ENCODE data around the gene PRKG1. TPM values are rescaled to one million over a fixed set of nuclear protein-coding genes. Genes with fewer than 3 reads are reported as not detected.

PRKG1 gene
- polyA plus RNA-seq, 2 donors: 0.84 to 0.87 TPM

DNA sequence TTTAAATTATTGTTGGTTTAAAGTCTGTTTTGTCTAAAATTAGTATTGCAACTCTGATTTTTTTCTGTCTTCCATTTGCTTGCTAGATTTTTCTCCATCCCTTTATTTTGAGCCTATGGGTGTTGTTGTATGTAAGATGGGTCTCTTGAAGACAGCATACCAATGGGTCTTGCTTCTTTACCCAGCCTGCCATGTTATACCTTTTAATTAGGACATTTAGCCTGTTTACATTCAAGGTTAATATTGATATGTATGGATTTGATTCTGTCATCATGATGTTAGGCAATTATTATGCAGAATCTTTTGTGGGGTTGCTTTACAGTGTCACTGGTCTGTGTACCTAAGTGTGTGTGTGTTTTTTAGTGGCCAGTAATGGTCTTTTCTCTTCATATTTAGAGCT, 906.5 kb downstream of the PRKG1 start:
- no peak overlapping the region for H3K27ac ChIP-seq (ENCODE audit: low read depth in 2 of 2, low read length in 1 of 2)

DNA sequence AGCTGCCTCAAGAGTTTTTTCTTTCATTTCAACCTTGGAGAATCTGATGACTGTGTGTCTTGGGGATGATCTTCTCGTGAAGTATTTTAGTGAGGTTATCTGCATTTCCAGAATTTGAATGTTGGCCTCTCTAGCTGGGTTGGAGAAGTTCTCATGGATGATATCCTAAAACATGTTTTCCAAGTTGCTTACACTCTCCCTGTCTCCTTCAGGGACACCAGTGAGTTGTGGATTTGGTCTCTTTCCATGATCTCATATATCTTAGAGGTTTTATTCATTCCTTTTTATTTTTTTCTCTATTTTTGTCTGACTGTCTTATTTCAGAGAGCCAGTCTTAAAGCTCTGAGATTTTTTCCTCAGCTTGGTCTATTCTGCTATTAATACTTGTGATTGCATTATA, 907.4 kb downstream of the PRKG1 start:
- Histone ChIP-seq H3K36me3 (ENCODE audit: control insufficient read depth in 2 of 2, insufficient read depth in 2 of 2, low read length in 1 of 2) (no peaks in the 10 kb centered on the region), H3K27me3 (ENCODE audit: control insufficient read depth in 1 of 2, insufficient read depth in 2 of 2, low read length in 2 of 2) (no peaks in the 10 kb centered on the region), H3K9me3 (ENCODE audit: control insufficient read depth in 2 of 2, insufficient read depth in 1 of 2, low read depth in 1 of 2, low read length in 1 of 2) (no peaks in the 10 kb centered on the region), H3K4me3 (ENCODE audit: low read depth in 1 of 2, low read length in 2 of 2) (no peak overlapping the region), H3K27ac (ENCODE audit: low read depth in 2 of 2, low read length in 1 of 2) (no peak overlapping the region), H3K4me1 (ENCODE audit: control insufficient read depth in 2 of 2, insufficient read depth in 2 of 2, low read length in 1 of 2) (no peaks in the 10 kb centered on the region)
- WGBS, 2 donors: 82 to 93% methylated on average over 1 of the region's 1 CpG

More for the DNA sequence above, 906.5 kb downstream of the PRKG1 start:
- no peaks in the 10 kb centered on the region for H3K4me1 ChIP-seq (ENCODE audit: control insufficient read depth in 2 of 2, insufficient read depth in 2 of 2, low read length in 1 of 2)
- no peaks in the 10 kb centered on the region for H3K36me3 ChIP-seq (ENCODE audit: control insufficient read depth in 2 of 2, insufficient read depth in 2 of 2, low read length in 1 of 2)
- no peaks in the 10 kb centered on the region for H3K9me3 ChIP-seq (ENCODE audit: control insufficient read depth in 2 of 2, insufficient read depth in 1 of 2, low read depth in 1 of 2, low read length in 1 of 2)
- no peaks in the 10 kb centered on the region for H3K27me3 ChIP-seq (ENCODE audit: control insufficient read depth in 1 of 2, insufficient read depth in 2 of 2, low read length in 2 of 2)
- H3K4me3 ChIP-seq (ENCODE audit: low read depth in 1 of 2, low read length in 2 of 2): no peak overlapping the region

DNA sequence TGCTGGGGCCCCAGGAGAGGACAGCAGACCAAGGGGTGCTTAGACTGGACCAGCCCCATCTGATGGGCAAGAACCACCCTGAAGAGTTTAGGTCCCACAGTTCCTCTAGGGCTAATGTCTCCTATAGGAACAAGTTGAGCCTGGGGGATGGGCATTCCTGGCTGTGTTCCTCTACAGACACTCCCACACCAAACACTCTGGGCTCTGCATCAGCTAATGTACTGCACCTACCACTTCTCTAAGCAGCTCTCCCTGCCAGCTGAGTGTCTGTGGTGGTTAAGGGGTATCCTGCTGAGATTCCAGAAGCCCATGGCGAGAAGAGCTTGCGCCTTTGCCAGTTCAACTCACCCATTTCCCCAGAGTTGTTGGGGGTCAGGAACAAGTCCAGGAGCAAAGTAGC, 909.2 kb downstream of the PRKG1 start:
- WGBS, 2 donors: 91 to 96% methylated on average over 2 of the region's 2 CpGs
- Histone ChIP-seq H3K36me3 (ENCODE audit: control insufficient read depth in 2 of 2, insufficient read depth in 2 of 2, low read length in 1 of 2) (no peaks in the 10 kb centered on the region), H3K27ac (ENCODE audit: low read depth in 2 of 2, low read length in 1 of 2) (no peak overlapping the region), H3K4me3 (ENCODE audit: low read depth in 1 of 2, low read length in 2 of 2) (no peak overlapping the region), H3K4me1 (ENCODE audit: control insufficient read depth in 2 of 2, insufficient read depth in 2 of 2, low read length in 1 of 2) (no peaks in the 10 kb centered on the region), H3K9me3 (ENCODE audit: control insufficient read depth in 2 of 2, insufficient read depth in 1 of 2, low read depth in 1 of 2, low read length in 1 of 2) (no peaks in the 10 kb centered on the region), H3K27me3 (ENCODE audit: control insufficient read depth in 1 of 2, insufficient read depth in 2 of 2, low read length in 2 of 2) (no peaks in the 10 kb centered on the region)

DNA sequence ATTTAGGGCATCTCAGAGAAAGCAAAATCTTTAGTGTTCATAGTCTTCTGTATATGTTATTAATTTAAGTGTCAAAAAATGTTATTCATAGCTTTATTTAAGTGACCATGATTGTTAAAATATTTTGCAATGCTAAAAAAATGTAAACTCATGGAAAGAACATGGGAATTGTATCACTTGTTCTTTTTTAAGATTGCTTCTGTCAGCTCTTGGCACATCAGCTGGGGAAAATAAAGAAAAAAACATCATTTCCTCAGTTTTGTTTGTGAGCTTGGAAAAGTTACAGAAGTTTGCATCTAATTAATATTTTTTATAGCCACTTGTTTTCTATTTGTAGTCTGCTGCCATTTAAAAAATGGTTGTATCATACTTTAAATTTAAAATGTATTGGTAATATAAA, 911.0 kb downstream of the PRKG1 start:
- Histone ChIP-seq H3K27me3 (ENCODE audit: control insufficient read depth in 1 of 2, insufficient read depth in 2 of 2, low read length in 2 of 2) (no peaks in the 10 kb centered on the region), H3K36me3 (ENCODE audit: control insufficient read depth in 2 of 2, insufficient read depth in 2 of 2, low read length in 1 of 2) (no peaks in the 10 kb centered on the region), H3K9me3 (ENCODE audit: control insufficient read depth in 2 of 2, insufficient read depth in 1 of 2, low read depth in 1 of 2, low read length in 1 of 2) (no peaks in the 10 kb centered on the region), H3K27ac (ENCODE audit: low read depth in 2 of 2, low read length in 1 of 2) (no peak overlapping the region), H3K4me3 (ENCODE audit: low read depth in 1 of 2, low read length in 2 of 2) (no peak overlapping the region), H3K4me1 (ENCODE audit: control insufficient read depth in 2 of 2, insufficient read depth in 2 of 2, low read length in 1 of 2) (no peaks in the 10 kb centered on the region)

DNA sequence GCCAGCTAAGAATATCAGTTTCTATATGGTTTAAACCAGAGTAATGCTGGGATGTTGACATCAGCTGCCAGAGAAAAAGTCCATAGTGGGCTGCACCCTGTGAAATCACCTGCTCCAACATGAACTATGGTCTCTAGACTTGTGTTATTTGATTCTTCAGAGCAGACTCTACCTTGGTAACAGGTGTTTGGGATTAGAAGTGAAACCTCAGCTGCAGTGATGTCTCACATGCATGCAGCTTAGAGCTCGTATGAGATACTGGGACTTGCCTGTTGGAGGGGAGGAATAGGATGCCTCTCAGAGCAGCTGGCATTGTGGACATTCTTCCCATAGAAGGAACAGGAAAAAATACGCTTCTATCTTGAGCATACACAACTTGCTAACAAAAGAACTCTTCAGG, 912.2 kb downstream of the PRKG1 start:
- Histone ChIP-seq H3K9me3 (ENCODE audit: control insufficient read depth in 2 of 2, insufficient read depth in 1 of 2, low read depth in 1 of 2, low read length in 1 of 2) (no peaks in the 10 kb centered on the region), H3K36me3 (ENCODE audit: control insufficient read depth in 2 of 2, insufficient read depth in 2 of 2, low read length in 1 of 2) (no peaks in the 10 kb centered on the region), H3K4me3 (ENCODE audit: low read depth in 1 of 2, low read length in 2 of 2) (no peak overlapping the region), H3K4me1 (ENCODE audit: control insufficient read depth in 2 of 2, insufficient read depth in 2 of 2, low read length in 1 of 2) (no peaks in the 10 kb centered on the region), H3K27me3 (ENCODE audit: control insufficient read depth in 1 of 2, insufficient read depth in 2 of 2, low read length in 2 of 2) (no peaks in the 10 kb centered on the region), H3K27ac (ENCODE audit: low read depth in 2 of 2, low read length in 1 of 2) (no peak overlapping the region)
- 31 to 34% methylated on average over 2 of the region's 2 CpGs for WGBS, 2 donors

DNA sequence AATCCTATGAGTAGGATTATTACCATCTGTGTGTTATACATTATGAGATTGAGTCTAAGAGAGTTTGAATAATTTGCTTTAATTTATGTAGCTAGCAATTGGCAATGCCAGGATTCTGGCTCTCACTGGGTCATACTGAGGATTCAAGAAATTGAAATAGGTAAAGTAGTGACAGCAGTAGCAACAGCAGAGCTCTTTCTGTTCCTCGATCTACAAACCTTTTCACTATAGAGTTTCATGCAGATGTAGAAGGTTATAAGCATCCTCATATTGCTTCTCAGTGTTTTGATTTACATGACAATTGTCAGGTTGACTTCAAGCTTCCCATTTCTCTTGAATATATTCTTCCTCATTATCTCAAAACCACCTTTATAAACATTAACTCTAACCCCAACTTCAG, 919.2 kb downstream of the PRKG1 start:
- H3K27ac ChIP-seq (ENCODE audit: low read depth in 2 of 2, low read length in 1 of 2): no peak overlapping the region
- WGBS, 2 donors: 79 to 85% methylated on average over 1 of the region's 1 CpG
- no peak overlapping the region for H3K4me3 ChIP-seq (ENCODE audit: low read depth in 1 of 2, low read length in 2 of 2)
- H3K36me3 ChIP-seq (ENCODE audit: control insufficient read depth in 2 of 2, insufficient read depth in 2 of 2, low read length in 1 of 2): no peaks in the 10 kb centered on the region
- H3K9me3 ChIP-seq (ENCODE audit: control insufficient read depth in 2 of 2, insufficient read depth in 1 of 2, low read depth in 1 of 2, low read length in 1 of 2): no peaks in the 10 kb centered on the region
- H3K27me3 ChIP-seq (ENCODE audit: control insufficient read depth in 1 of 2, insufficient read depth in 2 of 2, low read length in 2 of 2): no peaks in the 10 kb centered on the region
- no peaks in the 10 kb centered on the region for H3K4me1 ChIP-seq (ENCODE audit: control insufficient read depth in 2 of 2, insufficient read depth in 2 of 2, low read length in 1 of 2)

DNA sequence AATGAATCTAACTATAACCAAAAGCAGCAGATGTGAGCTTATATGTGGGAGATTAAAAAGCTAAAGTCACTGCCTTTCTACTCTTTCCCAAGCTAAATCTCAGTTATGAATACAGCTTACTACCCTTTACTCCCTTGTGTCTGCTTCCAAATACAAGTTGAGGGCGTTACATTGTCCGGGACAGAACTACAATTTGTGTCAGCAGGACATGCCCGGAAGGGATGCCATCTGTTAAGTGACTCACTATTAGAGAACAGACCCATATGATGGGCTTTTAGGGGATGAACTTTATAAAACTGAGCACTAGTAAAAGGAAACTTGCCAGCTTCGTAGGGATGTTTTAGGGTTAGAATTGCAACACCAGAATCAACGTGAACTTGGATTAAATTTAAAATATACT, 924.8 kb downstream of the PRKG1 start:
- H3K36me3 ChIP-seq (ENCODE audit: control insufficient read depth in 2 of 2, insufficient read depth in 2 of 2, low read length in 1 of 2): no peaks in the 10 kb centered on the region
- H3K4me3 ChIP-seq (ENCODE audit: low read depth in 1 of 2, low read length in 2 of 2): no peak overlapping the region
- no peaks in the 10 kb centered on the region for H3K4me1 ChIP-seq (ENCODE audit: control insufficient read depth in 2 of 2, insufficient read depth in 2 of 2, low read length in 1 of 2)
- H3K27ac ChIP-seq (ENCODE audit: low read depth in 2 of 2, low read length in 1 of 2): no peak overlapping the region
- H3K27me3 ChIP-seq (ENCODE audit: control insufficient read depth in 1 of 2, insufficient read depth in 2 of 2, low read length in 2 of 2): no peaks in the 10 kb centered on the region
- 50 to 71% methylated on average over 5 of the region's 5 CpGs for WGBS, 2 donors
- no peaks in the 10 kb centered on the region for H3K9me3 ChIP-seq (ENCODE audit: control insufficient read depth in 2 of 2, insufficient read depth in 1 of 2, low read depth in 1 of 2, low read length in 1 of 2)

DNA sequence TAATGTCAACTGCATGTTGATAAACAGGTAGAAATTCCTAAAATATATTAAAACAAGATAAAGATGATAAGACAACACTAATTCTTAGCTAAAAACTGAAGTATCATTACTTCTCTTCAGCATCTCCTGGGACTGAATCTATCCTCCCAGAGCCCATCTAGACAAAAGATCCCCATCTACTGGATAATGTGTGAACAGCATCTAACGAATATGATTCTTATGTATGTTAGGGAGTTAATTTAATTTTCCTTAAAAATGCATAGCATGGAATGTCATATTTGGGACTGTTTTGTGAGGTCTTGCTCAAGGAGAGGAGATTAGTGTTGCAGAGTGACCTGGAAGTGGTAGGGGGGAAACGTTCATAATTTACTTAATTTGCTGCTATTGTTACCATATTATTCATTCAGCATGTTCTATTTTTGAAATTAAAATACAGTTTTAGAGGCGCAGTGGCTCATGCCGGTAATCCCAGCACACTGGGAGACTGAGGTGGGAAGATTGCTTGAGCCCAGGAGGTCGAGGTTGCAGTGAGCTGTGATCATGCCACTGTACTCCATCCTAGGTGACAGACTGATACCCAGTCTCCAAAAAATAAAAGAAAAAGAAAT, 930.2 kb downstream of the PRKG1 start:
- Histone ChIP-seq H3K36me3 (ENCODE audit: control insufficient read depth in 2 of 2, insufficient read depth in 2 of 2, low read length in 1 of 2) (no peaks in the 10 kb centered on the region), H3K4me1 (ENCODE audit: control insufficient read depth in 2 of 2, insufficient read depth in 2 of 2, low read length in 1 of 2) (no peaks in the 10 kb centered on the region), H3K9me3 (ENCODE audit: control insufficient read depth in 2 of 2, insufficient read depth in 1 of 2, low read depth in 1 of 2, low read length in 1 of 2) (no peaks in the 10 kb centered on the region), H3K27ac (ENCODE audit: low read depth in 2 of 2, low read length in 1 of 2) (no peak overlapping the region), H3K4me3 (ENCODE audit: low read depth in 1 of 2, low read length in 2 of 2) (no peak overlapping the region), H3K27me3 (ENCODE audit: control insufficient read depth in 1 of 2, insufficient read depth in 2 of 2, low read length in 2 of 2) (no peaks in the 10 kb centered on the region)
- WGBS, 2 donors: 47 to 48% methylated on average over 5 of the region's 5 CpGs

DNA sequence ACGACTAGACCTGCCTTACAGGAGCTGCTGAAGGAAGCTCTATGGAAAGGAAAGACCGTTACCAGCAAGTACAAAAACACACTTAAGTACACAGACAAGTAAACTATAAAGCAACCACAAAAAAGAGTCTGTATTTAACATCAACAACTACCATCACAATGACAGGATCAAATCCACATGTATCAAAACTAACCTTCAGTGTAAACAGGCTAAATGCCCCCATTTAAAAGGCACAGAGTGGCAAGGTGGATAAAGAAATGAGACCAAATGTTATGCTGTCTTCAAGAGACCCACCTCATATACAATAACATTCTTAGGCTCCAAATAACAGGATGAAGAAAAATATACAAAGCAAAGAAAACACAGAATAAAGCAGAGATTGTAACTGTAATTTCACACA, 932.8 kb downstream of the PRKG1 start:
- H3K9me3 ChIP-seq (ENCODE audit: control insufficient read depth in 2 of 2, insufficient read depth in 1 of 2, low read depth in 1 of 2, low read length in 1 of 2): no peaks in the 10 kb centered on the region
- no peak overlapping the region for H3K27ac ChIP-seq (ENCODE audit: low read depth in 2 of 2, low read length in 1 of 2)
- no peak overlapping the region for H3K4me3 ChIP-seq (ENCODE audit: low read depth in 1 of 2, low read length in 2 of 2)
- H3K27me3 ChIP-seq (ENCODE audit: control insufficient read depth in 1 of 2, insufficient read depth in 2 of 2, low read length in 2 of 2): no peaks in the 10 kb centered on the region
- WGBS, 2 donors: 86 to 94% methylated on average over 2 of the region's 2 CpGs
- no peaks in the 10 kb centered on the region for H3K36me3 ChIP-seq (ENCODE audit: control insufficient read depth in 2 of 2, insufficient read depth in 2 of 2, low read length in 1 of 2)
- H3K4me1 ChIP-seq (ENCODE audit: control insufficient read depth in 2 of 2, insufficient read depth in 2 of 2, low read length in 1 of 2): no peaks in the 10 kb centered on the region

DNA sequence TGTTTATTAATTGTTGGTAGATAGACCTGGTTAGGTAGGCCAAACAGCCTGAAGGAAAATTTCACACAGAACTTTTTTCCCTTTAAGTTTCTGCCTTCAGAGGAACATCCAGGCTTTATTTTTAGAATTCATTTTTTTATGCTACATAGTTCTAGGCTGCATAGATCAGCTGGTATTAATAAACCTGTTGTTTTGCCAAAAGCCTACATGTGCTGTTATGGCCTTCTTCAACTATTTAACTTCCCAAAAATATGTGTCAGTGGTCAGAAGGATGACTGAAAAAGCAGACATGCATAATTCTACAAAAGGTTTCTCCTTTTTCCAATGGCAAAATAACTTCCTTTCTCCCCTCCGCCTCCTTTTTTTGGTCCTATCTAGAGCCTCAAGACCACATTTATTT, 936.8 kb downstream of the PRKG1 start:
- H3K36me3 ChIP-seq (ENCODE audit: control insufficient read depth in 2 of 2, insufficient read depth in 2 of 2, low read length in 1 of 2): no peaks in the 10 kb centered on the region
- WGBS, 2 donors: 96 to 100% methylated on average over 1 of the region's 1 CpG

More for the DNA sequence above, 936.8 kb downstream of the PRKG1 start:
- Histone ChIP-seq H3K9me3 (ENCODE audit: control insufficient read depth in 2 of 2, insufficient read depth in 1 of 2, low read depth in 1 of 2, low read length in 1 of 2) (no peaks in the 10 kb centered on the region), H3K27me3 (ENCODE audit: control insufficient read depth in 1 of 2, insufficient read depth in 2 of 2, low read length in 2 of 2) (no peaks in the 10 kb centered on the region), H3K4me1 (ENCODE audit: control insufficient read depth in 2 of 2, insufficient read depth in 2 of 2, low read length in 1 of 2) (no peaks in the 10 kb centered on the region), H3K27ac (ENCODE audit: low read depth in 2 of 2, low read length in 1 of 2) (no peak overlapping the region), H3K4me3 (ENCODE audit: low read depth in 1 of 2, low read length in 2 of 2) (no peak overlapping the region)

Measured in esophagus (tissue), 2 donors.